ENCODE results near the gene ELFN1.

Gene ELFN1

GRCh38 chr7:1741751-1742554 is 71.9 kb downstream of the ELFN1 start:
- DNase-seq (ENCODE audit: low read depth), result no peak

DNA sequence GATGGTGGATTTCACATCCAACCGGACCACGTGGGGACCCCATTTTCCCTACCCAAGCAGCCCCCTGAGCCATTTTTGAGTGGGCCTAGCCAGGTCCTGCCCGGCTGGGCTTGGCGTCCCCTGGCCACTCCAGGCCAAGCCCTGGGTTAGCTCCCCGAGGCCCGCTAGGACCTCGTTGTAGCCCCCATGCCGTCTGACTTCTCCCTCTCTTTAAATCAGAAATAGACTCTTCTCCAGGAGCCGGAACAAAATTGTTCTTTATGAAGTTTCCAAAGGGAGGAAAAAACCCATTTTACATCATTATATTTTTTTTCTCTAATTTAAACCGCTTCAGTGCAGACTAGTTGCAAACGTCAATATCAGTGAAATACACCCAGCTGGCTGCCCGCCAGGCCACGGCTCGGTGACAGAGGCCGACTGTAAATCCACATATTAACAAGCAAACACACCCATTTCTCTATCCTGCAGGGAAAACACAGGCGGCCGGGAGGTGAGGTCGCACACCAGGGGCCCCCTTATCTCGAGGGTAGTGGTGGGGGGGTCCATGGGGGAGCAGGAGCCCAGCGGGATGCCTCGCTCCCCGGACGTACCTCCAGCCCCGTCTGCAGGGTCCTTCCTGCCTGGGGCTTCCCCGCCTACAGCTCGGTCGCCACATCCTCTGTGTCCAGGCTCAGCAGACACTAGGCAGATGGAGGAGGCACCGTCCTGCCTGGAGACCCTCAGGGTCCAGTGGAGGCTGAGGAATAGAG is 72.7 kb downstream of the ELFN1 start:
- no peak for DNase-seq (ENCODE audit: low read depth)

- no peak for DNase-seq (ENCODE audit: low read depth)
Observed at GRCh38 chr7:1743481-1744230, 73.6 kb downstream of the ELFN1 start.

GRCh38 chr7:1744296-1745017 is 74.4 kb downstream of the ELFN1 start:
- no peak for DNase-seq (ENCODE audit: low read depth)

GRCh38 chr7:1745018-1745532 is 75.0 kb downstream of the ELFN1 start:
- no peak for DNase-seq (ENCODE audit: low read depth)

DNA sequence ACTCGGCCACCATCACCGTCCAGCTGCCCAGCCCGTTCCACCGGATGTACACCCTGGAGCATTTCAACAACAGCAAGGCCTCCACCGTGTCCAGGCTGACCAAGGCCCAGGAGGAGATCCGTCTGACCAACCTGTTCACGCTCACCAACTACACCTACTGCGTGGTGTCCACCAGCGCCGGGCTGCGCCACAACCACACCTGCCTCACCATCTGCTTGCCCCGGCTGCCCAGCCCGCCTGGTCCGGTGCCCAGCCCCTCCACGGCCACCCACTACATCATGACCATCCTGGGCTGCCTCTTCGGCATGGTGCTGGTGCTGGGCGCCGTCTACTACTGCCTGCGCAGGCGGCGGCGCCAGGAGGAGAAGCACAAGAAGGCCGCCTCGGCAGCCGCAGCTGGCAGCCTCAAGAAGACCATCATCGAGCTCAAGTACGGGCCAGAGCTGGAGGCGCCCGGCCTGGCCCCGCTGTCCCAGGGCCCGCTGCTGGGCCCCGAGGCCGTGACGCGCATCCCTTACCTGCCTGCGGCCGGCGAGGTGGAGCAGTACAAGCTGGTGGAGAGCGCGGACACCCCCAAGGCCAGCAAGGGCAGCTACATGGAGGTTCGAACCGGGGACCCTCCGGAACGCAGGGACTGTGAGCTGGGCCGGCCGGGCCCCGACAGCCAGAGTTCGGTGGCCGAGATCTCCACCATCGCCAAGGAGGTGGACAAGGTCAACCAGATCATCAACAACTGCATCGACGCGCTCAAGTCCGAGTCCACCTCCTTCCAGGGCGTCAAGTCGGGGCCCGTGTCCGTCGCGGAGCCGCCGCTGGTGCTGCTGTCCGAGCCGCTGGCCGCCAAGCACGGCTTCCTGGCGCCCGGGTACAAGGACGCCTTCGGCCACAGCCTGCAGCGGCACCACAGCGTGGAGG is 75.8 kb downstream of the ELFN1 start:
- no peak for DNase-seq (ENCODE audit: low read depth)

DNA sequence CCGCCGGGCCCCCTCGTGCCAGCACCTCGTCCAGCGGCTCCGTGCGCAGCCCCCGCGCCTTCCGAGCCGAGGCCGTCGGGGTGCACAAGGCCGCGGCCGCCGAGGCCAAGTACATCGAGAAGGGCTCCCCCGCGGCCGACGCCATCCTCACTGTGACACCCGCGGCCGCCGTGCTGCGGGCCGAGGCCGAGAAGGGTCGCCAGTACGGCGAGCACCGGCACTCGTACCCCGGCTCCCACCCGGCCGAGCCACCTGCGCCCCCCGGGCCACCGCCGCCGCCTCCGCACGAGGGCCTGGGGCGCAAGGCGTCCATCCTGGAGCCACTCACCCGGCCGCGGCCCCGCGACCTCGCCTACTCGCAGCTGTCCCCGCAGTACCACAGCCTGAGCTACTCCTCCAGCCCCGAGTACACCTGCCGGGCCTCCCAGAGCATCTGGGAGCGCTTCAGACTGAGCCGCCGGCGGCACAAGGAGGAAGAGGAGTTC is 76.5 kb downstream of the ELFN1 start:
- DNase-seq (ENCODE audit: low read depth), result no peak

- no peak for DNase-seq (ENCODE audit: low read depth)
Observed at GRCh38 chr7:1747004-1747801, 77.1 kb downstream of the ELFN1 start.

DNA sequence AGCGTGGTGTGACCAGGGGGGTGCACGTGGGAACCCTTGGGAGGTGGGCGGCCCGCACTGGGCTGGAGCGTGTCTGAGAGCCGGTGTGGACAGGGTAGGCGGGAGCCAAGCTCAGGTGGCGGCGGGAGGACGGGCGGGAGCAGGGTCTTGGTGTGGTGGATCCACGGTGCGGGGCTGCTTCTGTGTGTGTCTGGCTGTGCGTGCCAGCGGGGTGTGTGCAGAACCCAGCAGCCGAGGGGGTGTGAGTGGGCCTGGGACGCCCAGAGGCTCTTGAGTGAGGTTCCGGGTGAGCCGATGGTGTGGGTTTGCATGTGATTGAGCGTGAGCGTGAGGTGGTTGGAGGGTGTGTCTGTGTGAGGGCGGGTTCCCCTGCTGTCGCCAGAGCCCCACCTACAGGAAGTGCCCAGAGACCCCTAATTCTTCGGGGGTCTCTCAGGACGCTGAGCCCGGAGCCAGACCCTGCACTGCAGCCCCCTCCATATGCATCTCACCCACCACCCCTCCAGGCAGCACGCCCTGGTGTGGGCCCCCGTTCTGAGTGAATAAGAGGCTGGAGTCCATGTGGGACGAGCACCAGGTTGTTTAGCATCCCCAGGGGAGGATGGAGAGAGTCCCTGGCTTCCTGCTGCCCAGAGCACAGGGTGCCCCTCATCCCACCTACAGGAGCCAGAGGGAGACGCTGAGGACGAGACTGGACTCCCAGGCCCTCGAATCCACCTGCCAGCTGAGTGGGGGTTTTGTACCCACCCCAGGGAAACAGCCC is 78.2 kb downstream of the ELFN1 start:
- DNase-seq (ENCODE audit: low read depth), result no peak

- no peak for DNase-seq (ENCODE audit: low read depth)
Observed at GRCh38 chr7:1748839-1749173, 78.7 kb downstream of the ELFN1 start.

- no peak for DNase-seq (ENCODE audit: low read depth)
Observed at GRCh38 chr7:1749351-1749863, 79.3 kb downstream of the ELFN1 start.

DNA sequence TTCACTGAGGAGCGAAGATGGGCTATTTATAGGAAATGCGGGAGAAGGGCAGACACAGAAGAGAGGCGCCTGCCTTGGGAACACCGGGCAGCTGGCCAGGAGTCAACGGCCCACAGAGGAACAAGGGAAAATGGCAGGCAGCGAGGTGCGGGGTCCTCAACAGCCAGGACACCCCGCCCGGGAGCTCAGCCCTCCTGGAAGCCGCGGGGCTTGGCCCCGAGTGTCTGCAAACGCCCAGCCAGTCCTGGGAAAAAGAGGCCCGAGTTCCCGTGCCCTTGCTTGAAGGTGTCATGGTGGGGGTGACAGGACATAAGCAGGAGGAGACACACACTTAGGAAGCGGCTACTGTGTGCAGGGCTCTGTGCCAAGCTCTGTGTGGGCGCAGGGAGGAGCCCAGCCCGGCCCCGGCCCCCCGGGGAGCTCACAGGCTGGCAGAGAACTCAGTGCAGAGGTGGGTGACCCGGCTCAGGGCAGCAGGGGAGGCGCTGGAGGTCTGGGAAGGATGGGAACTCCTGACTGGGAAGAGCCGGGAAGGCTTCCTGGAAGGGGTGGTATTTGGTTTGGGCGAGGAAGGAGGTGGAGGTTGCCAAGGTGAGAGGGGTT is 79.9 kb downstream of the ELFN1 start:
- no peak for DNase-seq (ENCODE audit: low read depth)

GRCh38 chr7:1750541-1751021 is 80.5 kb downstream of the ELFN1 start:
- DNase-seq (ENCODE audit: low read depth), result no peak

- no peak for DNase-seq (ENCODE audit: low read depth)
Observed at GRCh38 chr7:1752111-1752510, 82.0 kb downstream of the ELFN1 start.

GRCh38 chr7:1752771-1753563 is 82.9 kb downstream of the ELFN1 start:
- no peak for DNase-seq (ENCODE audit: low read depth)

GRCh38 chr7:1753564-1753867 is 83.4 kb downstream of the ELFN1 start:
- no peak for DNase-seq (ENCODE audit: low read depth)

GRCh38 chr7:1754345-1754908 is 84.3 kb downstream of the ELFN1 start:
- no peak for DNase-seq (ENCODE audit: low read depth)
